Stimulated activated CD8-positive, alpha-beta memory T cell treated with anti-CD3 and anti-CD28 coated beads, Interleukin-4, amount 100 ng/mL, for 4 hours (primary cell): ENCODE data around the gene LARGE1.

Source experiments
- DNase-seq, 2 donors: peaks; one replicate each; pipeline ENCODE4 v3.0.0-alpha.2; 2020; ENCODE audit warnings: low read depth in 2 of 2, low spot score in 1 of 2

The LARGE1 gene

DNA sequence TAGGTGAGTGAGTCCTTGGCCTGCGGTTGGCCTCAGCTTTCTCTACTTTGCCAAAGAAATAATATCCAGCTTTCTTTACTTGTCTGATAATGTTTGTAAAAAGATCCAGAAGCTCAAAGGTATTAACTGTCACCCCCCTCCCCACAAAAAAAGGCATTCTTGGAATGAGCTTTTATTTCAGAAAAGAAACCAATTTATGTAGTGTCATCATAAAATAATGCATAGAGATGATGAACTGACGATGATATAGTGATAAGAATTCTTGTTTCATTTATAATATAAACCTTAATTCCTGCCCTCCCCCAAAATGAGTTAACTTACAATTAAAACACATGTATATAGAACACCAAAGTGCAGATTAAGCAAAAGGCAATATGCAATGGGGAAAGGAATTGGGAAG lies 191.4 kb downstream of the LARGE1 start:
- no peak for DNase-seq

DNA sequence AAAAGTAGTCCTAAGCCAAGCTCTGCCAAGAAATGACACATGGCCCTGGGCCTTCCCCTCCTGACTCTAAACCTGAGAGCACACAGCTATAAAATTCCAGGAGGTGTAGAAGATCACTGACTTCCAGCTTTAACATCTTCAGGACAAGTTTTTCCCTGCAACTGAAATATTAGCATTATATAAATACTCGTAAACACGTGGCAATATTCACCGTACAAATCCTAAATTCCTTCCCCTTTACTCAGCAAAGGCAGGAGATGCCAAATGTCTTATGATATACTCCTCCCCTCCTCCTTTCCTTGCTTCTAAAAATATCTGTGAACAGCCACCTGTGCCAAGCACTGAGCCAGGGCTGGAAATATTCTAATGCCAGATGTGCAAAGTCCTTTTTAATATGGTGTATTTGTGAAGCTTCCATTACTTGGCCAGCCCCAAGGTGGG lies 194.0 kb downstream of the LARGE1 start:
- no peak for DNase-seq

DNA sequence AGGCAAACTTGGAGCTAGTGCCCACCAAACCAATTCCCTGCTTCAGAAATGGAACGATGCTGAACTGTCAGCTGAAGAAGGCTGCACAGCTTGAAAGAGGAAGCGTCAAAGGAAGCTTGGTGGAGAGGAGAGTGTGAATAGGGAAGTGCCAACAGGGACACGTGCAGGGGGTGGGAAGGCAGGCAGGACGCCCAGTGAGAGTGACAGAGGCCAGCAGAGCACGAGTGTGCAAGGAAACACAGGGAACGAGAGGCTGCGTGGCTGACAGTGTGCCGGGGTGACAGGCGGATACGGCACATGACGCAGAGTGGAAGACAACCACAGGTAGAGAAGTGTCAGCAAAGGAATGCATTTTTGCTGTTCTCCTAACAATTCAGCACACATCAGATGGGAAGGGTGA lies 196.4 kb downstream of the LARGE1 start:
- no peak for DNase-seq

DNA sequence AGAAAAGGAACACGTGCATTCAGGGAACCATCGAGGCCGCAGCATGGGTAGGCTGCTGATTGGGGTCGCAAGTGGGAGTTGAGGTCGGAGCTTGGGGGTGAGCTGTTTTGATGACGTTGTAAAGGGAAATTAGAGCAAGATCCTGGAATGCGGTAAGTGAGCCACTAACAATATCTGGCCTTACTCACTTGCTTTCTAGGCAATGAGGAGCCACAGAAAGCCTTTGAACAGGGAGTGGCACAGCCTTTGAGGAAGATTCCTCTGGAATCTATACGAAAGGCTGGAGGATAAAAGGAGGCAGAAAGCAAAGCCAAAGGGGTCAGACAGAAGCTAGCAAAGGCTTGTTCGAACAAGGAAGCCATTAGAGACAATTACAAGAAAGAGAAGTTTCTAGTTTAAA lies 197.5 kb downstream of the LARGE1 start:
- no peak for DNase-seq

DNA sequence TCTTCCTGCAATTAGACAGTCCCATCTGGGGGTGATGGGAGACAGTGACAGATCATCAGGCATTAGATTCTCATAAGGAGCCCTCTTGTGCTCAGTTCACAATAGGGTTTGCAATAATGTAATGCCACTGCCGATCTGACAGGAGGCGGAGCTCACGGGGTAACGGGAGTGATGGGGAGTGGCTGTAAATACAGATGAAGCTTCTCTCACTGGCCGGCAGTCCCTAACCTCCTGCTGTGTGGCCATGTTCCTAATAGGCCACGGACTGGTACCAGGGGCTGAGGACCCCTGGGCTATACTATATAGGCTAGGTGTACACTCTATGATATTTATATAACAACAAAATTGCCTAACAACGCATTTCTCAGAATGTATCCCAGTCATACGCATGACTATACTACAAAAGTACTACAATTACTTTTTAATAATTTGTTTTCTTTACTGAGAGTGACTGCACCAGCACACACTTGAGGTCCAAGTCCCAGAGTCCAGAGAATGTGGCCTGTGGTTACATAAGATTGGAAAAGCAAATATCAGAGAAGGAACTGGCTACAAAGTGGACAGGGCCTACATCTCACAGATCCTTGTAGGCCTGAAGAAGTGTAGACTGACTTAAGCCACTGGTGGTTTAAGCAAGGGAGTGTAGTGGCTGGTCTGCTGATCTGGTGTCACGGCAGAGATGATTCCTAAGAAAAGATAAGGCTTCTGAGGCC lies 200.0 kb downstream of the LARGE1 start:
- no peak for DNase-seq

GRCh38 chr22:33717694-33718396 lies 202.4 kb downstream of the LARGE1 start:
- DNase-seq: no peak

DNA sequence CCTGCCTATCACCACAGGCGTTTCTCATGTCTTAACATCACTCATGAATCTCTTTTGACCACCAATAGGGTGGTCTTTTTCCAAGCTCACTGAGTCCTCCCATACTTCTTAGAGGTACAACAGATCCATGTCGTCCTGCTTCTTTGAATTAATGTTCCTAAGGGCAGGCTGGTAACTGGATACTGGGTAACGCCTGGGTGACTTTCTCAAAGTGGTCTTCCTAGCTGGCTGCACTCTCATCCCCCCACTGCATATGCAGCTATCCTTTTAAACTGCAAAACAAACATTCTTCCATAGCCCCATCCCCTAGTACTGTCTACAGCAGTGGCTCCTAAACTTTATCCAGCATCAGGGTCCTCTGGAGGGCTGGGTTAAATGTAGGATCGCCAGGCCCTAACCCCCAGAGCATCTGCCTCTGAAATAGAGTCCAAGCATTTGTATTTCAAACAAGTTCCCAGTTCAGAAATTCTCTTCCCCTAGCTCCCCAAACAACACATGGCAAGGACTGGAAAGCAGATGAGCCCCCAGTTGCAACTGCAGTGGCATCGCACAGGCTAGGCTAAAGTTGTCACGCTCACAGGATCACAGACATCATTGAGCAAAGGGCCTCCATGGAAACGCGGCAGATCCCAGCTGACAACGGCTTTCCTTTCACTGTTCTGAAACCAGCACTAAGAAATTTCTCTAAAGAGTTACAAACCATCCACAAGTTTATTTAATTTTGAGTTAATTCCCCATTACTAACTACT lies 204.9 kb downstream of the LARGE1 start:
- no peak for DNase-seq

GRCh38 chr22:33710326-33710725 lies 209.9 kb downstream of the LARGE1 start:
- no peak for DNase-seq

GRCh38 chr22:33707581-33707980 lies 212.7 kb downstream of the LARGE1 start:
- DNase-seq: no peak

- DNase-seq: no peak
Observed at GRCh38 chr22:33706100-33706499, 214.2 kb downstream of the LARGE1 start.

DNA sequence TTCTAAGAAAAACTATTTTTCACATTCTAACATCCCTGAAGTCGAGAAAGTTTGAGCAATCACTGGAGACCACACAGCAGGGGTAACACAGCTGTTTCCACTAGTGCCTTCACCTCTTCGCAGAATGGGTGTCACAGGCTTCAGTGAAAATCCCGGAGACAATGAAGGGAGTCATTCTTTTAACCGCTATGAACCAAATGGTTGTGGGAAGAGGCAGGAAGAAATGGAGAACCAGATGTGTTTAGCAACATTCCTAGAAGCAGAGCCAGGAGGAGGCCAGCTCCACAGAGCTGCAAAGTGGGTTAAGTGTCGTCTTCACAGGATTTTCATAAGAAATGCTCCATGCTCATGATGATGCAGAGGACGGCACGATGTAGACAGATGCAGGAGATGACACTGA lies 221.1 kb downstream of the LARGE1 start:
- DNase-seq: no peak

- DNase-seq: no peak
Observed at GRCh38 chr22:33697640-33698039, 222.6 kb downstream of the LARGE1 start.

GRCh38 chr22:33691057-33691630 lies 229.1 kb downstream of the LARGE1 start:
- DNase-seq: no peak

GRCh38 chr22:33688903-33689302 lies 231.4 kb downstream of the LARGE1 start:
- no peak for DNase-seq

DNA sequence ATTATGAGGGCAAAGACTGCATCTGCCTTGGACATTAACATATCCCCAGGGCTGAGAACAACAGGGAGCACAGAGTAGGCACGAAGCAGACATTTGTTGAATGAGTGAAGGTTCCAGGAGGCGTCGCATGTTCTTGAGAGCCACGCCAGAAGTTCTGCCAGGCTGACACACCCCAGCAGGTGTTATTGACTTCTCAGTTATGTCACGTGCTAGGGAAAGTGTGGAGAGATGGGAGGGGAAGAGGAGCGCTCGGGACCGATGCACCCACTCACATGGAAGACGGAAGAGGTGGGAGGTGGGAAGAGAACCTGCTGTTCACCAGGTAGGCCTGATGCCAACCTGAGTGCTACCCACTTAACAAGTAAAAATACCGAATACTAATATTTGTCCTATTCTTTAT lies 232.8 kb downstream of the LARGE1 start:
- DNase-seq: no peak

- DNase-seq: no peak
Observed at GRCh38 chr22:33684087-33684486, 236.2 kb downstream of the LARGE1 start.

- no peak for DNase-seq
Observed at GRCh38 chr22:33682927-33683326, 237.3 kb downstream of the LARGE1 start.

DNA sequence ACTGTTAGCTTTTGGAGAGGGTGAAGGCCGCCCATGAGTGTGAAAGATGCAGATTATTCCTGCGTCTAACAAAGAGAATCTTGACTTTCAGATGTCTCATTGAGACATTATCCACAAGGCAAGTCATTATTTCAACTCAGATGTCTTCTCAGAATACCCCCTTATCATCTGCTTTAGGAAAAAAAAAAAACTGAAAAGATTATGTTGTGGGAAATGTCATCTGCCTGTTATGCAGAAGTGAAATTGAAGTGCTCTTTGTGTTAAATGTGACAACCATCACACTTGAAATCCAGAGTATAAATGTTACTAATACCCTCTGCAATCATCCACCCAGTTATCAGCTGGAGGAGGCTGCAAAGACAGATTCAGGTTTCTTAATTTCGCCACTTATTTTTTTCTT lies 239.6 kb downstream of the LARGE1 start:
- no peak for DNase-seq

DNA sequence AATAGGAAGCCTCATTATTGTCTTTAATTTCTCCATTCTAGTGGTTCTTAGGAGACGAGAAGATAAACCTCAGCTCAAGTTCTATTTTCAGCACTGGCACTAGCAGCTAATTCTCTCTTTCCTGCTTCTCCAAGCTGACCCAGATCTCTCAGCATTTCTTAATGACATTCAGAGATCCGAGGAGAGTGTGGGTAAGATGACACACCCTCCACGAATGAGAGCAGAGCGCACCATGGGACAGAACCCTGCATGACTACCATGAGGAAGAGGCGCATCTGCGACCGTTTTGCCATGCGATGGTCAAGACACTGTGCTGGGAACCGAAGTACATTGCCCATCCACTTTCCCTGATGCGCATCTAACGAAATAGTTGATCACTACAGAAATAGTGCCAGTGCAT lies 241.8 kb downstream of the LARGE1 start:
- no peak for DNase-seq

DNA sequence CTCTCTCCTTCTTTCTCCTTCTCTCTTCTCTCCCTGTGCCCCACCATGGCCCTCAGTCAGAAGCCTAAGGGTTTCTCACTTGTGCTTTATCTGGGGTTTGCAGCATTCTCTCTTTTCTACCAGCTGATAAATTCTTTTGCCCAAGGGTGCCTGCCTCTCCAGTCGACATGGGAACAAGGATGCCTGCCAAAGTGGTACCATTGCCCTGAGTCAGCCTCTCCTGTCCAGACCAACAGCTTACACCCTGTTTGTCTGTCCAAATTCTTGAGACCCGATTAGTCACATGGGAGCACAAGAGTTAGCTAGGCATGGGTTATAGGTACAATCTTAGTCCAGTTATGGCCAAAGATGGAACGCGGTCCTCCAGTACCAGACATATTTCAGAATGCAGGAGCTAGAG lies 242.7 kb downstream of the LARGE1 start:
- no peak for DNase-seq

DNA sequence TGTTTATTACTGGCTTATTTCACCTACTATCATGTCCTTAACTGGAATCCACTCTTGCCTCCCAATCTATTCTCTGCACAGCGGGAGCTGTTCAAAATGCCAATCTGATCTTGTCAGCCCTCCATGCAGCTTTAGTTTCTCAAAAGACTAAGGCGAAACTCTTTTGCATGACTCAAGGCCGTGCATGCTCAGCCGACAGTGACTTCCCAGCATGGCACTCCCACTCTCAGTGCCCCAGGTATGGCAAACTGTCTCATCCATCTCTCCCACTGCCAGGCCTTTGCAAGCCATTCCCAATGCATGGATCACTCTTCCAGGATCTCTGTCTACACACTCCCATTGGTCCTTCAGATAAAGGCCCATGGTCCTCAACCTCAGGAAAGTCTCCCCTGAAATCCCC lies 245.9 kb downstream of the LARGE1 start:
- DNase-seq: no peak

GRCh38 chr22:33669746-33670145 lies 250.5 kb downstream of the LARGE1 start:
- no peak for DNase-seq
